Activated CD4-positive, CD25-positive, alpha-beta regulatory T cell treated with anti-CD3 and anti-CD28 coated beads, Interleukin-2, amount 50 U/mL, for 16 hours (primary cell): ENCODE data around the gene OR1S2.
"Not testable (repeated sequence)": the region's sequence is repeated elsewhere in the genome, so short reads cannot be mapped to it uniquely, and the experiment has no call there.

Source experiments
- DNase-seq: peaks from one replicate; pipeline ENCODE4 v3.0.0-alpha.2; 2020; ENCODE audit warnings: low read depth, low spot score

The OR1S2 gene

GRCh38 chr11:58204042-58204441 lies at the start of gene OR1S2:
TSS of gene OR1S2 (minus strand) at chr11:58204142. CDS start at chr11:58204142, 0 bp downstream.
- no peak for DNase-seq

- DNase-seq, result no peak
These were observed 40.0 kb upstream of the OR1S2 start for GRCh38 chr11:58243954-58244353.

GRCh38 chr11:58227956-58228615 lies 24.1 kb upstream of the OR1S2 start:
- no peak for DNase-seq

GRCh38 chr11:58222721-58223120 lies 18.8 kb upstream of the OR1S2 start:
- DNase-seq, result no peak

GRCh38 chr11:58216476-58216875 lies 12.5 kb upstream of the OR1S2 start:
- DNase-seq, result no peak

- DNase-seq, result not testable (repeated sequence)
These were observed 8.5 kb upstream of the OR1S2 start, which contains the start of gene OR1S1 for GRCh38 chr11:58212420-58212819. TSS of gene OR1S1 (plus strand) at chr11:58212720.

- no peak for DNase-seq
These were observed 4.7 kb downstream of the OR1S2 start for GRCh38 chr11:58199271-58199670.

- no peak for DNase-seq
These were observed 8.0 kb downstream of the OR1S2 start for GRCh38 chr11:58195939-58196338.

GRCh38 chr11:58193391-58193790 lies 10.6 kb downstream of the OR1S2 start:
- DNase-seq, result no peak

- DNase-seq, result no peak
These were observed 11.7 kb downstream of the OR1S2 start for GRCh38 chr11:58192229-58192628.

GRCh38 chr11:58188770-58189169 lies 15.2 kb downstream of the OR1S2 start, which contains the start of gene OR9Q2:
TSS of gene OR9Q2 (plus strand) at chr11:58189070. CDS start at chr11:58190491, 1,421 bp downstream.
- DNase-seq, result no peak

GRCh38 chr11:58186938-58187337 lies 17.0 kb downstream of the OR1S2 start:
- DNase-seq, result no peak

- DNase-seq, result no peak
These were observed 24.3 kb downstream of the OR1S2 start for GRCh38 chr11:58179648-58180047.

GRCh38 chr11:58178444-58178843 lies 25.5 kb downstream of the OR1S2 start:
- no peak for DNase-seq

GRCh38 chr11:58177409-58178054 lies 26.4 kb downstream of the OR1S2 start:
- DNase-seq, result no peak

- no peak for DNase-seq
These were observed 38.3 kb downstream of the OR1S2 start for GRCh38 chr11:58165504-58166106.

GRCh38 chr11:58164990-58165389 lies 39.0 kb downstream of the OR1S2 start:
- no peak for DNase-seq

- no peak for DNase-seq
These were observed 39.6 kb downstream of the OR1S2 start for GRCh38 chr11:58164389-58164788.
